Measurements from ENCODE around the gene INHBE.

The INHBE gene

GRCh38 chr12:57470970-57471656, 16.0 kb downstream of the INHBE start:
- no peaks in the 10 kb centered on the region for H3K4me1 ChIP-seq (ENCODE audit: control insufficient read depth, insufficient read depth, low read length)
- CTCF ChIA-PET, result interaction anchor here (1.2 kb wide), 1 partner anchor 13 kb away, joined by 6 read pairs; the partner anchor contains the start of gene GLI1
- H3K9me3 ChIP-seq (ENCODE audit: control insufficient read depth, insufficient read depth, low read depth, low read length), result no peaks in the 10 kb centered on the region
- no peak for TF ChIP-seq ZNF654 (tag by site-specific recombination; IDR thresholded peaks at IDR 0.05; ENCODE audit: low read depth)
- no peak for TF ChIP-seq ZNF585B (tag by site-specific recombination; IDR thresholded peaks at IDR 0.05)
- no peak for TF ChIP-seq ZNF426 (tag by site-specific recombination; IDR thresholded peaks at IDR 0.05)
- TF ChIP-seq ZNF132 (tag by site-specific recombination; IDR thresholded peaks at IDR 0.05; ENCODE audit: borderline replicate concordance), result no peak
- TF ChIP-seq ZNF792 (tag by site-specific recombination; IDR thresholded peaks at IDR 0.05), result no peak
- TF ChIP-seq ATF2 (tag by site-specific recombination; IDR thresholded peaks at IDR 0.05; ENCODE audit: low read depth), result no peak
- 0 out of 2 replicates have a peak, but pooled peaks have one; percentile 15 for TF ChIP-seq PRDM10 (tag by site-specific recombination; IDR thresholded peaks at IDR 0.05)
- H3K36me3 ChIP-seq (ENCODE audit: control insufficient read depth in 2 of 2, insufficient read depth in 1 of 2, low read length in 2 of 2), result no peaks in the 10 kb centered on the region
- no peak overlapping the region for H3K4me3 ChIP-seq (ENCODE audit: low read depth, low read length)
- H3K27ac ChIP-seq (ENCODE audit: extremely low read depth, low read depth, low read length), result no peak overlapping the region
- POLR2A ChIA-PET, result no interaction called here

GRCh38 chr12:57471661-57472060, 16.6 kb downstream of the INHBE start:
- Histone ChIP-seq H3K27ac (ENCODE audit: extremely low read depth, low read depth, low read length) (no peak overlapping the region), H3K9me3 (ENCODE audit: control insufficient read depth, insufficient read depth, low read depth, low read length) (no peaks in the 10 kb centered on the region), H3K4me1 (ENCODE audit: control insufficient read depth, insufficient read depth, low read length) (no peaks in the 10 kb centered on the region), H3K4me3 (ENCODE audit: low read depth, low read length) (no peak overlapping the region), H3K36me3 (ENCODE audit: control insufficient read depth in 2 of 2, insufficient read depth in 1 of 2, low read length in 2 of 2) (no peaks in the 10 kb centered on the region)
- ChIA-PET POLR2A (no interaction called here), CTCF (interaction anchor here (0.6 to 1.5 kb wide), 2 partner anchors 9 to 18 kb away, joined by 3 to 5 read pairs; no protein-coding TSS in a partner anchor)
- no peak for TF ChIP-seq ZNF600 (tag by site-specific recombination; IDR thresholded peaks at IDR 0.05)
- TF ChIP-seq ZNF266 (tag by site-specific recombination; IDR thresholded peaks at IDR 0.05; ENCODE audit: low read depth), result no peak
- TF ChIP-seq ZNF302 (tag by site-specific recombination; IDR thresholded peaks at IDR 0.05; ENCODE audit: low read depth), result no peak
- no peak for TF ChIP-seq PRDM2 (tag by site-specific recombination; IDR thresholded peaks at IDR 0.05; ENCODE audit: borderline replicate concordance)

Data from HEK293 (cell line).